ENCODE results near the gene PMM2. TPM values are rescaled to one million over a fixed set of nuclear protein-coding genes. Genes with fewer than 3 reads are reported as not detected.

PMM2 gene
- total RNA-seq, 4 donors from 2014 or later, result 15.4 to 29.0 (median 20.3) TPM

DNA sequence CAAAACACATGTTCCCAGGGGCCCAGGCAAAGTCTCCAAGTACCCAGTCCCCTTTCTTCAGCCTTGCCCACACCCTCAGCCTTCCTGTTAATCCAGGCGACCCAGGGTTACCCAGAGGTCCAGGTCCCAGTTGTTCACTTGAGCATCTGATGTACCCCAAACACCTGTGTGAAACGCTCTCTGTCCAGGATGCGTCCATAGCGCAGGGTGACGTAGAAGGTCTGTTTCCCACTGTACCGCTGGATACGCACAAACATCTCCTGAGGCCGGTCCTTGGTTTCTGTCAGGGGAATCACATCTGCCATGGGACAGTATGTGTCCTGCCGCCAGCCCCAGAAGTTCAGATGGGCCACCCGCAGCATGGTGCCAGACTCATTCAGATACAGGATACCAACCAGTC lies 1.8 kb upstream of the PMM2 start:
- 94 to 100% methylated on average over 8 to 10 of the region's 10 CpGs for WGBS, 2 donors (ENCODE audit: low coverage in 1 of 2)
- no peak overlapping the region for H3K4me3 ChIP-seq
- H3K27ac ChIP-seq, result no peak overlapping the region
- peaks cover 0 to 51% (median 29%) of the 10 kb centered on the region in 3 donors for H3K4me1 ChIP-seq
- no peaks in the 10 kb centered on the region for H3K27me3 ChIP-seq
- ATAC-seq, result no peak
- no peaks in the 10 kb centered on the region for H3K9me3 ChIP-seq
- peaks cover 0 to 22% of the 10 kb centered on the region in 2 donors for H3K36me3 ChIP-seq
- TF ChIP-seq EP300 (IDR thresholded peaks at IDR 0.05) (no peak), POLR2AphosphoS5 (IDR thresholded peaks at IDR 0.05) (no peak), POLR2A (IDR thresholded peaks at IDR 0.05) (no peak)
- TF ChIP-seq, protein P1, sequence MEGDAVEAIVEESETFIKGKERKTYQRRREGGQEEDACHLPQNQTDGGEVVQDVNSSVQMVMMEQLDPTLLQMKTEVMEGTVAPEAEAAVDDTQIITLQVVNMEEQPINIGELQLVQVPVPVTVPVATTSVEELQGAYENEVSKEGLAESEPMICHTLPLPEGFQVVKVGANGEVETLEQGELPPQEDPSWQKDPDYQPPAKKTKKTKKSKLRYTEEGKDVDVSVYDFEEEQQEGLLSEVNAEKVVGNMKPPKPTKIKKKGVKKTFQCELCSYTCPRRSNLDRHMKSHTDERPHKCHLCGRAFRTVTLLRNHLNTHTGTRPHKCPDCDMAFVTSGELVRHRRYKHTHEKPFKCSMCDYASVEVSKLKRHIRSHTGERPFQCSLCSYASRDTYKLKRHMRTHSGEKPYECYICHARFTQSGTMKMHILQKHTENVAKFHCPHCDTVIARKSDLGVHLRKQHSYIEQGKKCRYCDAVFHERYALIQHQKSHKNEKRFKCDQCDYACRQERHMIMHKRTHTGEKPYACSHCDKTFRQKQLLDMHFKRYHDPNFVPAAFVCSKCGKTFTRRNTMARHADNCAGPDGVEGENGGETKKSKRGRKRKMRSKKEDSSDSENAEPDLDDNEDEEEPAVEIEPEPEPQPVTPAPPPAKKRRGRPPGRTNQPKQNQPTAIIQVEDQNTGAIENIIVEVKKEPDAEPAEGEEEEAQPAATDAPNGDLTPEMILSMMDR (IDR thresholded peaks at IDR 0.05), result no peak

DNA sequence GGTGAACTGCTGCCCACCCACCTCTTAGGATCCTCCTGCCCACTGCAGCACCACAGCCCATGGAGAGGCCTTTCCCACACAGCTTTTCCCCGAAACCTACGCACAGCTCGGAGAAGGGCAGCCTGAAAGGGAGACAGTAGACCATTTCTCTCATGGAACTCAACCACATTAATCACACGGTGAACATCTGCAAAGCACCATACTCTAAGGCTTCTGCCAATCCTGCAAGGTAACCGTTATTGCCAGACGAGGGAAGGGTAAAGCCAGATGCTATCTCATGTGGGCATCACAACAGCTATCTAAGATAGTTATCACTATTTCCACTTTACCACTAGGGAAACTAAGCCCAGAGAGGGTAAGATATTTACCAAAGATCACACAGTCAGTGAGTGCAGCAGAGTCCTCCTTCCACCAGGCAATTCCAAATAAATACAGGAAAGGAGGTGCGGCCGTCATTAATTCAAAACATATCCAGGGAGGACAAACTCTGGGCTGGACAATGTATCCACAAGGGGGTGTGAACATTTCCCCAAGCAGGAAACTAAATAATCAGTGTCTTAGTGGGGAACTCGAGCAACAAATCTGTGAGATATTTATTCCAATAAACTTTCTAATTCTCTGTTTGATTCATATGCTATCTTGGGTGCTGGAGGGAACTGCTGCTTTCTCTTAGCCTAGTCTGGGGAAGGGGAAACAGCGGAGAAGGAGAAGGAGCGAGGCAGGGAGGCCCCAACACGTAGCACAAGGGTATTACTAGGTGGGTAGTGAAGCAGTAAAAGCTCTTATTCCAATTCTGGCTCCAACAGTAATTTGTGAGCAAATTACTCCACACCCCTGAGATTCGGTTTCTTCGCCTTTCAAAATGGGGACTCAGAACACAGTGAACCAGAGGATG lies 923 bp upstream of the PMM2 start:
- no peaks in the 10 kb centered on the region for H3K9me3 ChIP-seq
- 13 to 40% methylated on average over 8 to 14 of the region's 14 CpGs for WGBS, 2 donors (ENCODE audit: low coverage in 1 of 2)
- no peaks in the 10 kb centered on the region for H3K27me3 ChIP-seq
- ATAC-seq, result peak; percentile 0
- TF ChIP-seq, protein P1 (IDR thresholded peaks at IDR 0.05), result no peak
- TF ChIP-seq POLR2A (IDR thresholded peaks at IDR 0.05) (no peak), EP300 (IDR thresholded peaks at IDR 0.05) (no peak), POLR2AphosphoS5 (IDR thresholded peaks at IDR 0.05) (no peak)
- peak overlapping the region; percentile 75 to 89 for H3K4me3 ChIP-seq
- peak overlapping the region; percentile 47 to 86 (median 81) for H3K27ac ChIP-seq
- H3K36me3 ChIP-seq, result peaks cover 0 to 31% of the 10 kb centered on the region in 2 donors
- H3K4me1 ChIP-seq, result peaks cover 0 to 57% (median 29%) of the 10 kb centered on the region in 3 donors

DNA sequence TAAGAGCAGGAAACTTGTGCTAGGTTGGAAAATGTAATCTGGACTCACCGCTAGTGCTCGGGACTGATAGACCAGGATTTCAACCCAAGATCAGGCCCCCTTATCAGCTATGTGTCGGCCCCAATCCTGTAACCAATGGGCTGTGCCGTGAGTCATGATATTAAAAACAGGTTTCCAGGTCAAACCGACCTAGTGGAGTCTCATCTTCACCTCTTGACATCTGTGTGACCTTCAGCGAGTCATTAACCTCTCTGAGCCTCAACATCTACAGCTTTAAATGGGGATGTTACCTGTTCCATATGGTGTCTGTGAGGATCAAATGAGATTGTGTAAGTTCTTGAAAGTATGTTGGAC lies 512 bp downstream of the PMM2 start:
- WGBS, 2 donors (ENCODE audit: low coverage in 1 of 2), result 0% methylated on average over 6 of the region's 6 CpGs
- ATAC-seq, result no peak

DNA sequence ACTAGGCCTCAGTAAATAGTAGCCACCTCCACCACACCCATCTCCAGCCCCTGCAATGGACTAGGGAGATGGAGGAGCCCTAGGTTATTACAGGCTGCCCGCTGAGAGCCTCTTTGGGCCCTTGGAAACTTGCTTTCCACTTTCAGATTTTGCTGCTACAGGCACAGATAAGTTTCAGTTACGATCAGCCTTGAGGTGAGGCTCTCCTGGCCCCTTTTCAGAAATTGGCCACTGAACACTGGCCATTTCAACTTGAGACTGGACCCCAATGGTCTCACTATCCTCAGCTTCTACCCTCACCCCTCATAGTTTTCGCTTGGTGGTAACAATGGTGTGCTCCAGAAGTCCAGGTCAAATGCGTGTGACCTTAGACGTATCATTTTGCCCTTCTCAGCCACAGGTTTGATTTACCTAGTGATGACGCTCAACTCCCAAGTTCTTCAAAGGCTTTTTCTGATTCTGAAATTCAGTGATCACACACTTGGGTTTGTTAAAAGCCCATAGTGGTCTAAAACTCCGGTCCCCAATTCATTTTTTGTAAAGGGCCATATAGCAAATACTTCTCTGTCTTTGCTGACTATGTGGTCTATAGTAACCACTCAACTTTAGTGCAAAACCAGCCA lies 1.0 kb downstream of the PMM2 start:
- WGBS, 2 donors (ENCODE audit: low coverage in 1 of 2), result 61 to 70% methylated on average over 6 to 7 of the region's 7 CpGs
- H3K27me3 ChIP-seq, result no peaks in the 10 kb centered on the region
- H3K36me3 ChIP-seq, result peaks cover 0 to 44% of the 10 kb centered on the region in 2 donors
- peak overlapping the region; percentile 75 to 89 for H3K4me3 ChIP-seq
- peak overlapping the region in 2 of 4 donors; percentile 80 to 86 for H3K27ac ChIP-seq
- H3K4me1 ChIP-seq, result peaks cover 0 to 57% (median 29%) of the 10 kb centered on the region in 3 donors
- ATAC-seq, result no peak
- no peaks in the 10 kb centered on the region for H3K9me3 ChIP-seq
- TF ChIP-seq EP300 (IDR thresholded peaks at IDR 0.05) (no peak), POLR2A (IDR thresholded peaks at IDR 0.05) (no peak), POLR2AphosphoS5 (IDR thresholded peaks at IDR 0.05) (no peak)
- TF ChIP-seq, protein P1 (IDR thresholded peaks at IDR 0.05), result no peak

More for the DNA sequence above, 512 bp downstream of the PMM2 start:
- no peak for TF ChIP-seq POLR2AphosphoS5 (IDR thresholded peaks at IDR 0.05)
- TF ChIP-seq, protein P1 (IDR thresholded peaks at IDR 0.05), result no peak
- TF ChIP-seq EP300 (IDR thresholded peaks at IDR 0.05), result no peak
- TF ChIP-seq POLR2A (IDR thresholded peaks at IDR 0.05), result no peak
- H3K36me3 ChIP-seq, result peaks cover 0 to 39% of the 10 kb centered on the region in 2 donors
- H3K4me1 ChIP-seq, result peaks cover 0 to 57% (median 29%) of the 10 kb centered on the region in 3 donors
- H3K27ac ChIP-seq, result peak overlapping the region; percentile 27 to 86 (median 81)
- H3K4me3 ChIP-seq, result peak overlapping the region; percentile 75 to 89
- no peaks in the 10 kb centered on the region for H3K9me3 ChIP-seq
- H3K27me3 ChIP-seq, result no peaks in the 10 kb centered on the region

Measured in gastroesophageal sphincter (tissue), 4 donors.